ENCODE results near the gene DUSP1.

DNA sequence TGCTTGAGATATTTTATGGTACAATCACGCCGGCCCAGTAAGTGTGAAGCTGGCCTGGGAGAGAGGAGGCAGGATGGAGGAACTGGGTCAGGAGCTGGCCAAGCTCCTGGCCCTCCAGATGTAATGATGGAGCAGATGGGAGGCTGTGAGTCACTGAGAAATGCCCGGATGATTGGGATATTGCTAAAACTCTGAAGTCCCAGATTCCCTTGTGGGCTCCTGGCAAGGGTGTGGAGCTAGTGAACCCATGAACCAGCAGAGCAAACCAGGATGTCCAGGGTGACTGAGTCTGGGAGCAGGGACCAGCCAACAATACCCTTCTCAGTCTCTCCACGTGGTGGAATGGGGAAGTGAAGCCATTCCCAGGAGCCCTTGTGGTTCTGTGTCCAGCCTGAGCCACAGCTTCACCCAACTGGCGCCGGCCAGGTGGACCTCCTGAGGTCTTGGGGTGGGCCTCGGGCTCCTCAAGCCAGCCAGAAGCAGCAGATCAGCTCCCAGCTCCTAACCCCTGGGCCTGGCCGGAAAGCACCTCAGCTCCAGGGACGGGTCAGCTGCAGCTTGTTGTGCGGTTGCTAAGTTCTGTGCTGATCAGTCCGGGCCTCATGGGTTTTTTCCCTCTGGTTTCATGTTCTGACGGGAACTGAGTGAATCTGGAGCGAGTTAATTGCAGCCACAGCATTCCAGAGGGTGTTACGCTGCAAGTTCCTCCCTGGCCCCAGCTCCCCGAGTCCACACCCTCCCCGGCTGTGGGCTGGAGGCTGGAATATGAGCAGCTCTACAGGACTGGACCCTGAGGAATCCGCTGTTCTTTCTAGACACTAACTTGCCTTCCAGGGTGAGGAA lies 37.6 kb downstream of the DUSP1 start:
- TF ChIP-seq, protein P1, sequence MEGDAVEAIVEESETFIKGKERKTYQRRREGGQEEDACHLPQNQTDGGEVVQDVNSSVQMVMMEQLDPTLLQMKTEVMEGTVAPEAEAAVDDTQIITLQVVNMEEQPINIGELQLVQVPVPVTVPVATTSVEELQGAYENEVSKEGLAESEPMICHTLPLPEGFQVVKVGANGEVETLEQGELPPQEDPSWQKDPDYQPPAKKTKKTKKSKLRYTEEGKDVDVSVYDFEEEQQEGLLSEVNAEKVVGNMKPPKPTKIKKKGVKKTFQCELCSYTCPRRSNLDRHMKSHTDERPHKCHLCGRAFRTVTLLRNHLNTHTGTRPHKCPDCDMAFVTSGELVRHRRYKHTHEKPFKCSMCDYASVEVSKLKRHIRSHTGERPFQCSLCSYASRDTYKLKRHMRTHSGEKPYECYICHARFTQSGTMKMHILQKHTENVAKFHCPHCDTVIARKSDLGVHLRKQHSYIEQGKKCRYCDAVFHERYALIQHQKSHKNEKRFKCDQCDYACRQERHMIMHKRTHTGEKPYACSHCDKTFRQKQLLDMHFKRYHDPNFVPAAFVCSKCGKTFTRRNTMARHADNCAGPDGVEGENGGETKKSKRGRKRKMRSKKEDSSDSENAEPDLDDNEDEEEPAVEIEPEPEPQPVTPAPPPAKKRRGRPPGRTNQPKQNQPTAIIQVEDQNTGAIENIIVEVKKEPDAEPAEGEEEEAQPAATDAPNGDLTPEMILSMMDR (IDR thresholded peaks at IDR 0.05) = peak in 1 of 3 experiments; percentile 18
- peak in 1 of 2 donors; percentile 4 for TF ChIP-seq POLR2A (IDR thresholded peaks at IDR 0.05)

All from vagina (tissue), 2 donors.